Neural cell (in vitro differentiated cells): ENCODE results near the gene RBM19. TPM values are rescaled to one million over a fixed set of nuclear protein-coding genes. Genes with fewer than 3 reads are reported as not detected.

ENCODE experiments used
- H2AFZ ChIP-seq: fragments of 200-600, 300-800 bp; sonication (generic), shearing (Covaris generic); 2 replicates; pipeline ENCODE4 v1.6.0; 2014; ENCODE audit warnings: low read depth, mild to moderate bottlenecking, antibody characterized with exemption, low read length, moderate library complexity
- H3F3A ChIP-seq: fragments of 200-600 bp; shearing (Covaris generic); 2 replicates; pipeline ENCODE4 v1.6.1; 2016; ENCODE audit warnings: mild to moderate bottlenecking, moderate library complexity, mixed read lengths, antibody characterized with exemption, low read length; ENCODE audit not compliant: insufficient read depth, poor library complexity, severe bottlenecking
- H3K27ac ChIP-seq: fragments of 200-600, 300-800 bp; sonication (generic), shearing (Covaris generic); 2 replicates; pipeline ENCODE4 v1.5.1; 2014; ENCODE audit warnings: mild to moderate bottlenecking, low read length, moderate library complexity
- H3K27me3 ChIP-seq: fragments of 300-800, 200-600 bp; sonication (generic), shearing (Covaris generic); 2 replicates; pipeline ENCODE4 v1.6.0; 2014; ENCODE audit warnings: mild to moderate bottlenecking, low read depth, low read length, moderate library complexity; ENCODE audit not compliant: insufficient read depth
- H3K36me3 ChIP-seq: fragments of 300-800, 200-600 bp; sonication (generic), shearing (Covaris generic); 2 replicates; pipeline ENCODE4 v1.5.1; 2014; ENCODE audit warnings: mild to moderate bottlenecking, antibody characterized with exemption, low read length, moderate library complexity; ENCODE audit not compliant: insufficient read depth
- H3K4me2 ChIP-seq: fragments of 300-800, 200-600 bp; sonication (generic), shearing (Covaris generic); 2 replicates; pipeline ENCODE4 v1.6.0; 2014; ENCODE audit warnings: mild to moderate bottlenecking, low read length
- H3K4me3 ChIP-seq: fragments of 300-800, 200-600 bp; sonication (generic), shearing (Covaris generic); 2 replicates; pipeline ENCODE4 v1.5.1; 2014; ENCODE audit warnings: mild to moderate bottlenecking, low read length, moderate library complexity
- H3K79me2 ChIP-seq: fragments of 200-600 bp; shearing (Covaris generic); replicated peaks from 2 replicates; pipeline ENCODE4 v1.6.0; 2014; ENCODE audit warnings: mild to moderate bottlenecking, low read length, moderate library complexity; ENCODE audit not compliant: insufficient read depth
- H3K9ac ChIP-seq: fragments of 300-800, 200-600 bp; sonication (generic), shearing (Covaris generic); 2 replicates; pipeline ENCODE4 v1.6.1; 2016; ENCODE audit warnings: mild to moderate bottlenecking, low read length, mixed read lengths
- H3K9me2 ChIP-seq: fragments of 200-600 bp; shearing (Covaris generic); 2 replicates; pipeline ENCODE4 v1.6.1; 2016; ENCODE audit warnings: mild to moderate bottlenecking, low read length, mixed read lengths; ENCODE audit not compliant: insufficient read depth
- H3K9me3 ChIP-seq: fragments of 200-600, 300-800 bp; sonication (generic), shearing (Covaris generic); 2 replicates; pipeline ENCODE4 v1.6.1; 2016; ENCODE audit warnings: mild to moderate bottlenecking, mixed run types, low read length, moderate library complexity, mixed read lengths
- H4K20me1 ChIP-seq: fragments of 200-600 bp; shearing (Covaris generic); 2 replicates; pipeline ENCODE4 v1.6.1; 2016; ENCODE audit warnings: mild to moderate bottlenecking, mixed run types; ENCODE audit not compliant: insufficient read depth
- EP300 ChIP-seq: fragments of 450-650 bp; conservative IDR thresholded peaks from 2 replicates; pipeline ENCODE4 v1.6.1; 2014; ENCODE audit warnings: antibody characterized with exemption, mild to moderate bottlenecking, moderate library complexity; ENCODE audit not compliant: poor library complexity, severe bottlenecking
- EZH2 ChIP-seq: fragments of 200-600, 300-800 bp; shearing (Covaris generic), sonication (generic); IDR thresholded peaks from 2 replicates; pipeline ENCODE4 v1.6.1; 2014; ENCODE audit warnings: antibody characterized with exemption, low read length, borderline replicate concordance, mild to moderate bottlenecking; ENCODE audit not compliant: insufficient read depth, poor library complexity, severe bottlenecking
- MXI1 ChIP-seq: fragments of 450-650 bp; conservative IDR thresholded peaks from 2 replicates; pipeline ENCODE4 v1.6.1; 2014; ENCODE audit warnings: antibody characterized with exemption, mild to moderate bottlenecking; ENCODE audit not compliant: poor library complexity, severe bottlenecking
- POLR2AphosphoS5 ChIP-seq: IDR thresholded peaks from 2 replicates; pipeline ENCODE4 v1.6.1; 2012
- RAD21 ChIP-seq: fragments of 450-650 bp; conservative IDR thresholded peaks from 2 replicates; pipeline ENCODE4 v1.6.1; 2014; ENCODE audit warnings: antibody characterized with exemption, mild to moderate bottlenecking, moderate library complexity
- REST ChIP-seq: IDR thresholded peaks from 2 replicates; pipeline ENCODE4 v1.6.1; 2012; ENCODE audit warnings: borderline replicate concordance
- SMC3 ChIP-seq: fragments of 450-650 bp; conservative IDR thresholded peaks from 2 replicates; pipeline ENCODE4 v1.6.1; 2014; ENCODE audit warnings: antibody characterized with exemption, mild to moderate bottlenecking, moderate library complexity; ENCODE audit not compliant: poor library complexity
- TAF1 ChIP-seq: IDR thresholded peaks from 2 replicates; pipeline ENCODE4 v1.6.1; 2012; ENCODE audit warnings: low read depth
- polyA plus RNA-seq: library from polyadenylated mRNA; depleted of rRNA; stranded (reverse); fragments of >200 nt; gene quantifications from 2 replicates; pipeline ENCODE4 v1.2.3, GENCODE V29; 2014
- TF ChIP-seq, protein P1 (sequence below): fragments of 450-650 bp; IDR thresholded peaks from 2 replicates; pipeline ENCODE4 v1.5.1; 2014; ENCODE audit warnings: antibody characterized with exemption, mild to moderate bottlenecking, moderate library complexity; ENCODE audit not compliant: poor library complexity, severe bottlenecking

The RBM19 gene
- polyA plus RNA-seq, 1 donor from 2014 or later, result 14.2 TPM

DNA sequence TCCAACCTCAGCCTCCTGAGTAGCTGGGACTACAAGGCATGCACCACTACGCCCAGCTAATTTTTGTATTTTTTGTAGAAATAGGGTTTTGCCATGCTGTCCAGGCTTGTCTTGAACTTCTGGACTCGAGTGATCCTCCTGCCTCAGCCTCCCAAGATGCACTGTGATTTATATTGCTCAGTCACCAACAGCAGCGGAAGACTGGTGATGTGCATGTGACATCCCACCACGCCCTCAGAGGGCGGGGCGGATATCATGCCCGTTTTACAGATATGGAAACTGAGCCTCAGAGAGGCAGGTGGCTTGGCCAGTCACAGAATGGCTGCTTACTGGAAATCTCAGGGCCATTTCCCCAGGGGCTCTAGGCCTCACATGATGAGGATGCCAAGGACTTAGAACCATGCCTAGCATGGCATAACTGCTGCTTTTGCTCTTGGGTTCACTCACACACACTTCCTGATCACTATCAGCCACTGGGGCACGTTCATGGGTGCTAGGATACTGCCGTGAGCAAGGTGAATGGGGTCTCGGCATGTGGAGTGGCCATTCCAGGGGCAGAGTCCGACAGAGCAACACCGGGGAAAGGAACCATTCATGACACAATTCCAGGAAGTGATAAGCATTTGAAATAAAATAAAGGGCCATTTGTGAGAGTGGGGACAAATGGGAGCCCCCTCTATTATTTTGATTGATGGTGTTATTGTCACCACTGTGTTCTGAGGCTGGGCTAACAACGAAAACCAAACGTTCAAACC is 31.9 kb downstream of the RBM19 start:
- H3K27ac ChIP-seq, result no peak overlapping the region
- H3K4me3 ChIP-seq, result no peak overlapping the region
- TF ChIP-seq, protein P1, sequence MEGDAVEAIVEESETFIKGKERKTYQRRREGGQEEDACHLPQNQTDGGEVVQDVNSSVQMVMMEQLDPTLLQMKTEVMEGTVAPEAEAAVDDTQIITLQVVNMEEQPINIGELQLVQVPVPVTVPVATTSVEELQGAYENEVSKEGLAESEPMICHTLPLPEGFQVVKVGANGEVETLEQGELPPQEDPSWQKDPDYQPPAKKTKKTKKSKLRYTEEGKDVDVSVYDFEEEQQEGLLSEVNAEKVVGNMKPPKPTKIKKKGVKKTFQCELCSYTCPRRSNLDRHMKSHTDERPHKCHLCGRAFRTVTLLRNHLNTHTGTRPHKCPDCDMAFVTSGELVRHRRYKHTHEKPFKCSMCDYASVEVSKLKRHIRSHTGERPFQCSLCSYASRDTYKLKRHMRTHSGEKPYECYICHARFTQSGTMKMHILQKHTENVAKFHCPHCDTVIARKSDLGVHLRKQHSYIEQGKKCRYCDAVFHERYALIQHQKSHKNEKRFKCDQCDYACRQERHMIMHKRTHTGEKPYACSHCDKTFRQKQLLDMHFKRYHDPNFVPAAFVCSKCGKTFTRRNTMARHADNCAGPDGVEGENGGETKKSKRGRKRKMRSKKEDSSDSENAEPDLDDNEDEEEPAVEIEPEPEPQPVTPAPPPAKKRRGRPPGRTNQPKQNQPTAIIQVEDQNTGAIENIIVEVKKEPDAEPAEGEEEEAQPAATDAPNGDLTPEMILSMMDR, result no peak
- TF ChIP-seq TAF1 (no peak), REST (no peak)
- H3K36me3 ChIP-seq, result no peaks in the 10 kb centered on the region
- no peaks in the 10 kb centered on the region for H3K9me2 ChIP-seq
- no peaks in the 10 kb centered on the region for H3K27me3 ChIP-seq
- no peak overlapping the region for H2AFZ ChIP-seq
- H3K9me3 ChIP-seq, result no peaks in the 10 kb centered on the region
- H4K20me1 ChIP-seq, result no peaks in the 10 kb centered on the region
- H3F3A ChIP-seq, result no peaks in the 10 kb centered on the region
- H3K9ac ChIP-seq, result no peak overlapping the region
- H3K79me2 ChIP-seq, result no peaks in the 10 kb centered on the region
- no peak overlapping the region for H3K4me2 ChIP-seq

DNA sequence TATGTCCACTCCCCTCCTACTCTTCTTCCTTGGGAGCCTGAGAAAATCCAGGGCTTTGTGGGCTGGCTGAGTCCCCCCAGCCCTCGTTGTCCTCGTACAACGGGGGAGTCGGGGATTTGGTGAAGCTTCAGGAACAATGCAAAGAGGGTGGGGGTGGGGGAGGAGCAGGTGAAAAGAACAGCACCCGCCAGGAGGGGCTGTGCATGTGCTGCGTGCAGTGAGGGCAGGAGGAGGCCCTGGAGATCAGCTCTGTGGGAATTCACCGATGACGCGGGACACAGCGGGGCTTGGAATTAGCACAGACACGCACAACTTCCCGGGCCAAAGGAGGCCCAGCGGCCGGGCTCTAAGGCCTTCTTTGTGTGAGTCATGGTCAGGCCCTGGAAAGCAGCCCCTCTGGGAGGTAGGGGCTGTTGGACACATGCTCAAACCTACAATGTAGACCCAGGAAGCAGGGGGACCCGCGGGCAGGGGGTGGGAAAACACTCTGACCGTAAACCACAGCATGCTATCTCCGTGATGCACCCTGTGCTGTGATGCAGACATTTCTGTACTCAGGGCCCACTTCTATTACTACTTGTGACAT is 32.8 kb downstream of the RBM19 start:
- TF ChIP-seq EP300 (no peak), POLR2AphosphoS5 (no peak), MXI1 (no peak), EZH2 (no peak), REST (peak; percentile 19), SMC3 (peak; percentile 31), TAF1 (no peak), RAD21 (no peak)
- TF ChIP-seq, protein P1, result peak; percentile 36
- peak overlapping the region; percentile 14 for H3K4me3 ChIP-seq
- H3K9ac ChIP-seq, result peak overlapping the region; percentile 63
- no peaks in the 10 kb centered on the region for H3K9me2 ChIP-seq
- H3K79me2 ChIP-seq, result no peaks in the 10 kb centered on the region
- H3K36me3 ChIP-seq, result no peaks in the 10 kb centered on the region
- H3K9me3 ChIP-seq, result no peaks in the 10 kb centered on the region
- peak overlapping the region; percentile 77 for H3K27ac ChIP-seq
- no peaks in the 10 kb centered on the region for H4K20me1 ChIP-seq
- H3K4me2 ChIP-seq, result peak overlapping the region; percentile 15
- H3F3A ChIP-seq, result no peaks in the 10 kb centered on the region
- H3K27me3 ChIP-seq, result no peaks in the 10 kb centered on the region
- H2AFZ ChIP-seq, result peak overlapping the region; percentile 61
